SK-N-SH (cell line): Measurements from ENCODE around the gene GJE1. TPM values are rescaled to one million over a fixed set of nuclear protein-coding genes. Genes with fewer than 3 reads are reported as not detected.

Experiments
- CTCF ChIA-PET: fragments of 300-600, 350-600 bp; formaldehyde crosslinking; extraction: SDS; loops from one replicate; lab custom pipeline; 2021; lab: Yijun Ruan, JAX
- POLR2A ChIA-PET: fragments of 350-600 bp; sonication (Branson Sonifier 250); formaldehyde crosslinking; extraction: SDS; loops from one replicate; lab custom pipeline; 2020; ENCODE audit warnings: antibody characterized with exemption, inconsistent platforms; lab: Yijun Ruan, JAX
- DNase-seq: peaks from one replicate; pipeline ENCODE4 v3.0.0; 2012
- H2AFZ ChIP-seq: fragments of 200-600 bp; sonication (generic); 2 replicates; pipeline ENCODE4 v1.8.1; 2016; ENCODE audit warnings: antibody characterized with exemption, mild to moderate bottlenecking, low read depth
- H3F3A ChIP-seq: fragments of 200-600 bp; sonication (generic); replicated peaks from 2 replicates; pipeline ENCODE3; 2016; ENCODE audit warnings: antibody characterized with exemption, mild to moderate bottlenecking; ENCODE audit not compliant: insufficient read depth
- H3K27ac ChIP-seq, 2 experiments: fragments of 200-500 bp in 1 of 2; fragments of 200-600 bp in 1 of 2; sonication (Bioruptor generic) in 1 of 2; sonication (generic), shearing (Covaris generic) in 1 of 2; 2 replicates each; pipeline versions ENCODE4 v1.5.1 to v1.6.1; 2014 to 2016; ENCODE audit warnings: low read depth in 2 of 2, inconsistent platforms in 1 of 2, low read length in 1 of 2, mild to moderate bottlenecking in 1 of 2, mixed read lengths in 1 of 2
- H3K27me3 ChIP-seq: fragments of 200-600 bp; sonication (generic), shearing (Covaris generic); 2 replicates; pipeline ENCODE4 v1.6.1; 2016; ENCODE audit warnings: mixed run types; ENCODE audit not compliant: insufficient read depth
- H3K36me3 ChIP-seq, 2 experiments: fragments of 200-500 bp in 1 of 2; fragments of 200-600 bp in 1 of 2; sonication (Bioruptor generic) in 1 of 2; sonication (generic) in 1 of 2; replicated peaks in 1 of 2; 2 replicates each; pipeline versions ENCODE3 to v1.5.1; 2014 to 2016; ENCODE audit warnings: low read length in 1 of 2, mild to moderate bottlenecking in 1 of 2; ENCODE audit not compliant: insufficient read depth in 2 of 2, control insufficient read depth in 1 of 2
- H3K4me1 ChIP-seq, 2 experiments: fragments of 200-500 bp in 1 of 2; fragments of 200-600 bp in 1 of 2; sonication (Bioruptor generic) in 1 of 2; sonication (generic), shearing (Covaris generic) in 1 of 2; 2 replicates each; pipeline versions ENCODE4 v1.5.1 to v1.6.1; 2014 to 2016; ENCODE audit warnings: low read depth in 1 of 2, low read length in 1 of 2, mixed run types in 1 of 2; ENCODE audit not compliant: insufficient read depth in 2 of 2, control insufficient read depth in 1 of 2
- H3K4me2 ChIP-seq: fragments of 200-600 bp; sonication (generic), shearing (Covaris generic); 2 replicates; pipeline ENCODE4 v1.6.1; 2017; ENCODE audit warnings: mixed run types
- H3K4me3 ChIP-seq, 2 experiments: fragments of 200-500 bp in 1 of 2; fragments of 200-600 bp in 1 of 2; sonication (Bioruptor generic) in 1 of 2; sonication (generic), shearing (Covaris generic) in 1 of 2; 2 replicates each; pipeline versions ENCODE4 v1.5.1 to v1.8.1; 2014 to 2016; ENCODE audit warnings: low read depth in 2 of 2, inconsistent platforms in 1 of 2, low read length in 1 of 2, mild to moderate bottlenecking in 1 of 2, mixed read lengths in 1 of 2, moderate library complexity in 1 of 2
- H3K79me2 ChIP-seq: fragments of 200-600 bp; sonication (generic); 2 replicates; pipeline ENCODE4 v1.8.1; 2017; ENCODE audit warnings: mild to moderate bottlenecking; ENCODE audit not compliant: insufficient read depth
- H3K9ac ChIP-seq: fragments of 200-600 bp; sonication (generic); 2 replicates; pipeline ENCODE4 v1.6.1; 2017; ENCODE audit warnings: mixed run types
- H3K9me2 ChIP-seq: fragments of 200-600 bp; sonication (generic); 2 replicates; pipeline ENCODE4 v1.6.1; 2017; ENCODE audit warnings: mixed run types
- H3K9me3 ChIP-seq: fragments of 200-600 bp; sonication (generic); 2 replicates; pipeline ENCODE4 v1.6.1; 2017; ENCODE audit warnings: mixed run types, mild to moderate bottlenecking, moderate library complexity
- H4K20me1 ChIP-seq: fragments of 200-600 bp; sonication (generic); 2 replicates; pipeline ENCODE4 v1.6.1; 2017; ENCODE audit warnings: mild to moderate bottlenecking, mixed run types; ENCODE audit not compliant: insufficient read depth
- CHD2 ChIP-seq: fragments of 150-350 bp; IDR thresholded peaks from 2 replicates; pipeline ENCODE4 v1.6.1; 2018; ENCODE audit warnings: low read length; ENCODE audit not compliant: partially characterized antibody
- CTCF ChIP-seq: fragments of 200-600 bp; sonication (generic); IDR thresholded peaks from 2 replicates; pipeline ENCODE4 v1.6.1; 2017; ENCODE audit warnings: antibody characterized with exemption, mild to moderate bottlenecking, moderate library complexity
- ELF1 ChIP-seq: IDR thresholded peaks from 2 replicates; pipeline ENCODE4 v1.4.0; 2012
- EZH2phosphoT487 ChIP-seq: fragments of 200-600 bp; sonication (generic); IDR thresholded peaks from 2 replicates; pipeline ENCODE4 v1.6.1; 2017; ENCODE audit warnings: low read depth, mixed run types, mild to moderate bottlenecking, antibody characterized with exemption, moderate library complexity, borderline replicate concordance
- FOSL2 ChIP-seq: IDR thresholded peaks from 2 replicates; pipeline ENCODE4 v1.4.0; 2012; ENCODE audit warnings: low read depth, mild to moderate bottlenecking, moderate library complexity, borderline replicate concordance
- FOXJ3 ChIP-seq: sonication (generic); formaldehyde crosslinking; IDR thresholded peaks from 2 replicates; pipeline ENCODE4 v1.5.1; 2020; ENCODE audit warnings: mild to moderate bottlenecking, missing genetic modification reagents
- FOXM1 ChIP-seq: IDR thresholded peaks from 2 replicates; pipeline ENCODE4 v1.4.0; 2012; ENCODE audit warnings: low read depth, mild to moderate bottlenecking
- GATA2 ChIP-seq: sonication (generic); formaldehyde crosslinking; IDR thresholded peaks from 2 replicates; pipeline ENCODE4 v1.5.0; 2020; ENCODE audit warnings: mild to moderate bottlenecking, missing genetic modification reagents
- JUND ChIP-seq: IDR thresholded peaks from 2 replicates; pipeline ENCODE4 v1.4.0; 2012
- MEF2A ChIP-seq: IDR thresholded peaks from 2 replicates; pipeline ENCODE4 v1.4.0; 2012; ENCODE audit warnings: low read depth, borderline replicate concordance
- MXI1 ChIP-seq: IDR thresholded peaks from 2 replicates; pipeline ENCODE4 v1.6.1; 2012; ENCODE audit warnings: mild to moderate bottlenecking, low read depth, low read length, improper control_type of control experiment
- NFIC ChIP-seq: IDR thresholded peaks from 2 replicates; pipeline ENCODE4 v1.4.0; 2012; ENCODE audit warnings: borderline replicate concordance
- NRF1 ChIP-seq: IDR thresholded peaks from 2 replicates; pipeline ENCODE4 v1.6.1; 2012; ENCODE audit warnings: low read depth, mild to moderate bottlenecking, low read length
- POLR2AphosphoS5 ChIP-seq: IDR thresholded peaks from 2 replicates; pipeline ENCODE4 v1.6.1; 2012; ENCODE audit warnings: low read depth, low read length
- RFX5 ChIP-seq: IDR thresholded peaks from 2 replicates; pipeline ENCODE4 v1.6.1; 2012; ENCODE audit warnings: mild to moderate bottlenecking, improper control_type of control experiment, low read length
- RXRA ChIP-seq: IDR thresholded peaks from 2 replicates; pipeline ENCODE4 v1.4.0; 2012; ENCODE audit warnings: low read depth, mild to moderate bottlenecking, borderline replicate concordance
- SMC3 ChIP-seq: IDR thresholded peaks from 2 replicates; pipeline ENCODE4 v1.6.1; 2012; ENCODE audit warnings: low read depth, low read length, improper control_type of control experiment
- TAF1 ChIP-seq: IDR thresholded peaks from 2 replicates; pipeline ENCODE4 v1.6.1; 2012; ENCODE audit warnings: low read depth, mild to moderate bottlenecking, low read length, moderate library complexity, borderline replicate concordance
- TCF12 ChIP-seq: IDR thresholded peaks from 2 replicates; pipeline ENCODE4 v1.4.0; 2012
- TEAD4 ChIP-seq: IDR thresholded peaks from 2 replicates; pipeline ENCODE4 v1.4.0; 2012; ENCODE audit warnings: mild to moderate bottlenecking, borderline replicate concordance; ENCODE audit not compliant: insufficient read depth
- ZBTB33 ChIP-seq: IDR thresholded peaks from 2 replicates; pipeline ENCODE4 v1.4.0; 2012; ENCODE audit warnings: low read depth, borderline replicate concordance
- polyA plus RNA-seq, 3 experiments: library from polyadenylated mRNA; depleted of rRNA; stranded (reverse); fragments of >200 nt; gene quantifications; 2 replicates each; pipeline ENCODE4 v1.2.3, GENCODE V29; 2012
- TF ChIP-seq, protein P1 (sequence below): IDR thresholded peaks from 2 replicates; pipeline ENCODE4 v1.6.1; 2012; ENCODE audit warnings: mild to moderate bottlenecking, low read depth, low read length, moderate library complexity

GJE1 gene
- polyA plus RNA-seq, 1 of the 3 experiments (the other 2 are of a cell fraction) = not detected

- H3K79me2 ChIP-seq = peaks cover 42% of the 10 kb centered on the region
- H3K36me3 ChIP-seq = peaks cover 71 to 85% of the 10 kb centered on the region in 2 experiments
- H3F3A ChIP-seq = peaks cover 12% of the 10 kb centered on the region
- 0 out of 2 replicates have a peak, but pooled peaks cover 3% of the 10 kb centered on the region for H3K9me2 ChIP-seq
- H3K27ac ChIP-seq = no peak overlapping the region
- H2AFZ ChIP-seq = no peak overlapping the region
- no peak overlapping the region for H3K4me3 ChIP-seq
- ChIA-PET POLR2A (no interaction called here), CTCF (interaction anchor here (0.8 kb wide), 1 partner anchor 25 kb away, joined by 3 read pairs; no protein-coding TSS in a partner anchor)
- H3K4me1 ChIP-seq = no peaks in the 10 kb centered on the region; a peak in 1 of 4 replicates
- no peaks in the 10 kb centered on the region for H3K27me3 ChIP-seq
- no peak for DNase-seq
- no peaks in the 10 kb centered on the region for H4K20me1 ChIP-seq
- H3K4me2 ChIP-seq = no peak overlapping the region
- H3K9me3 ChIP-seq = peaks cover 4% of the 10 kb centered on the region; the same call in 1 of the 2 replicates
- no peak overlapping the region for H3K9ac ChIP-seq
- no peak for TF ChIP-seq NFIC
- no peak for TF ChIP-seq CTCF
- TF ChIP-seq CHD2 = no peak
- no peak for TF ChIP-seq RFX5
- no peak for TF ChIP-seq ELF1
- no peak for TF ChIP-seq FOSL2
- TF ChIP-seq, protein P1, sequence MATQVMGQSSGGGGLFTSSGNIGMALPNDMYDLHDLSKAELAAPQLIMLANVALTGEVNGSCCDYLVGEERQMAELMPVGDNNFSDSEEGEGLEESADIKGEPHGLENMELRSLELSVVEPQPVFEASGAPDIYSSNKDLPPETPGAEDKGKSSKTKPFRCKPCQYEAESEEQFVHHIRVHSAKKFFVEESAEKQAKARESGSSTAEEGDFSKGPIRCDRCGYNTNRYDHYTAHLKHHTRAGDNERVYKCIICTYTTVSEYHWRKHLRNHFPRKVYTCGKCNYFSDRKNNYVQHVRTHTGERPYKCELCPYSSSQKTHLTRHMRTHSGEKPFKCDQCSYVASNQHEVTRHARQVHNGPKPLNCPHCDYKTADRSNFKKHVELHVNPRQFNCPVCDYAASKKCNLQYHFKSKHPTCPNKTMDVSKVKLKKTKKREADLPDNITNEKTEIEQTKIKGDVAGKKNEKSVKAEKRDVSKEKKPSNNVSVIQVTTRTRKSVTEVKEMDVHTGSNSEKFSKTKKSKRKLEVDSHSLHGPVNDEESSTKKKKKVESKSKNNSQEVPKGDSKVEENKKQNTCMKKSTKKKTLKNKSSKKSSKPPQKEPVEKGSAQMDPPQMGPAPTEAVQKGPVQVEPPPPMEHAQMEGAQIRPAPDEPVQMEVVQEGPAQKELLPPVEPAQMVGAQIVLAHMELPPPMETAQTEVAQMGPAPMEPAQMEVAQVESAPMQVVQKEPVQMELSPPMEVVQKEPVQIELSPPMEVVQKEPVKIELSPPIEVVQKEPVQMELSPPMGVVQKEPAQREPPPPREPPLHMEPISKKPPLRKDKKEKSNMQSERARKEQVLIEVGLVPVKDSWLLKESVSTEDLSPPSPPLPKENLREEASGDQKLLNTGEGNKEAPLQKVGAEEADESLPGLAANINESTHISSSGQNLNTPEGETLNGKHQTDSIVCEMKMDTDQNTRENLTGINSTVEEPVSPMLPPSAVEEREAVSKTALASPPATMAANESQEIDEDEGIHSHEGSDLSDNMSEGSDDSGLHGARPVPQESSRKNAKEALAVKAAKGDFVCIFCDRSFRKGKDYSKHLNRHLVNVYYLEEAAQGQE = no peak
- TF ChIP-seq GATA2 (CRISPR knock-in tag) = no peak
- TF ChIP-seq MEF2A = no peak
- TF ChIP-seq JUND = no peak
- no peak for TF ChIP-seq FOXM1
- TF ChIP-seq TEAD4 = no peak
- no peak for TF ChIP-seq EZH2phosphoT487
Observed at GRCh38 chr6:142171351-142171750, 38.6 kb downstream of the GJE1 start.

DNA sequence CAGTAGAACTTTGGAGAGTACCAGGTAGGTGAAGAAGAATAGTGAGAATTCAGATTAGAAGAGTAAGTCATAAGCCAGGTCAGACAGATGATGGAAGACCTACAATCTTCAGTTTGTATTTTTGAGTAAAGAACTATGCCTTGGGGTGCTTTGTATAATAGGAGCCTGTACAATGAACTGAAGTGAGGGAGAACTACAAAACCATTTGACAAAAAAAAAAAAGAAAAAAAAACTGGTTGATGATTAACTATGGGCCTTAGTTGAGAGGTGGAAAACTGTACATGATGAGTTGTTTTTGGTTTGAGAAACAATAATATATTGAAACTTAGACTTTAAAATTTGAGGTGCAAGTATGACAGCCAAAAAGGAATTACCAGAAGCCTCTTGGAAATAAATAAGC lies 40.0 kb downstream of the GJE1 start:
- no peak overlapping the region for H3K4me2 ChIP-seq
- POLR2A ChIA-PET = no interaction called here

More for the DNA sequence above, 40.0 kb downstream of the GJE1 start:
- DNase-seq = no peak
- no peaks in the 10 kb centered on the region for H3K27me3 ChIP-seq
- CTCF ChIA-PET = interaction anchor here (1.2 to 1.3 kb wide), 2 partner anchors 16 to 35 kb away, joined by 3 read pairs; no protein-coding TSS in a partner anchor
- H3K9ac ChIP-seq = no peak overlapping the region
- no peak for TF ChIP-seq RFX5
- TF ChIP-seq FOXJ3 (CRISPR knock-in tag) = no peak
- TF ChIP-seq TCF12 = no peak
- TF ChIP-seq MXI1 = no peak
- TF ChIP-seq ZBTB33 = no peak
- no peak for TF ChIP-seq SMC3
- TF ChIP-seq EZH2phosphoT487 = no peak
- TF ChIP-seq POLR2AphosphoS5 = no peak
- TF ChIP-seq GATA2 (CRISPR knock-in tag) = no peak
- TF ChIP-seq NRF1 = no peak
- TF ChIP-seq RXRA = no peak
- TF ChIP-seq TAF1 = no peak
- TF ChIP-seq, all 33 proteins: peak for 0
- H3K36me3 ChIP-seq = peaks cover 76 to 86% of the 10 kb centered on the region in 2 experiments
- H3K79me2 ChIP-seq = peaks cover 33% of the 10 kb centered on the region
- peaks cover 12% of the 10 kb centered on the region for H3F3A ChIP-seq
- no peaks in the 10 kb centered on the region; a peak in 1 of 4 replicates for H3K4me1 ChIP-seq
- no peak overlapping the region for H2AFZ ChIP-seq
- no peak overlapping the region for H3K27ac ChIP-seq
- no peak overlapping the region for H3K4me3 ChIP-seq
- H3K9me2 ChIP-seq = 0 out of 2 replicates have a peak, but pooled peaks cover 3% of the 10 kb centered on the region
- H4K20me1 ChIP-seq = no peaks in the 10 kb centered on the region
- H3K9me3 ChIP-seq = peaks cover 12% of the 10 kb centered on the region
